NOMO-1 treated with dmso at 0.1 percent for 144 hours (cell line): ENCODE measurements around the gene IL1A.
A peak's percentile ranks its signal among the peaks of the same experiment; 100 is the strongest.

ENCODE experiments used
- DNase-seq: peaks from one replicate; lab custom pipeline; 2025; ENCODE audit not compliant: unreplicated experiment; lab: John Stamatoyannopoulos, UW

IL1A gene

DNA sequence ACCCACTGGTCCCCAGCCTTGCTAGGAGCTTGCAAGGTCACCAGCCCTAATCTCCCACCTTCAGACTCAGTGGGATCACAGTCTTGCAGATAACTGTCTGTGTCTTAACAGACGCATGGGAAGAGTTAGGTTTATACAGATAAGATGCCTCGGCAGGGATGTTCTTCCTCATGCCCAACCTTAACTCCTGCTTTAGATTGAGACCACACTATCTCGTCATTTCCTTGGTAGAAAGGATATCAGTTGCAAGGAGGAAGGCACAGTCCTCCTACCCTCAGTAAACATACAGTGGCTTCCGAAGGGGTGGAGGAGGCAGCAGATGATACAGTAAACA is 56.3 kb downstream of the IL1A start:
- no peak for DNase-seq

DNA sequence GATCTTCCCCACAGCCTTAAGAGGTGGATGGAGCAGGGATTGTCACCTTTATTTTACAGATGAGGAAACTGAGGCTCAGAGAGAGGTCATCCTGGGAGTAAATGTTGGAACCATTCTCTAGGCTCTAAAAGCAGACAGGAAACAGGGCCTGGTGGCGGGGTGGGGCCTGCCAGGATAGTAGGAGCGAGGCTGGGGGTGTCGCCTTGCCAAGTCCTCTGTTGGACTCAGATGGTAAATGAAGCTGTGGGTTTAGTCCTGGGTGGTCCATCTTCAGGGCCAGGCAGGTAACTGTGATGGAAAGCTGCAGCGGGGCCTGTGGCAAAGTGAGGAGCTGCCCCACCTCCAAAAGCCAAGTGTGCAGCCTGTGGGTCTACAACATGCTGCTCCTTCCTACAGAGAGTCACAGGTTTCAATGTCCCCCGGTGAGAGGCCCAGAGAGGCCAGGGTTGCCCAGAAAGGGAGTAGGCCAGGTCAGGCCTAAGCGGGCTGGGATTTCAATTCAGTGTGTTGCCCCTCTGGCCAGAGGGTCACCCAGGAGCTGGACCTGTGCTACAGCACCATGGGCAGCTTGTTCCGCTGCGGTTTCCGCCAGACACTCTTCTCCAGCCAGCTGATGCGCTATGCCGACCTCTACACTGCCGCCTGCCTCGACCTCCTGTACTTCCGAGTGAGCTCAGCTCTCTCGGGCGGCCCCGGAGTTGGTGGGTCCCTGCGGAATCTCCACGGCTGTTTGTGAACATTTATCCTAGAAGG is 56.8 kb downstream of the IL1A start:
- DNase-seq = no peak

DNA sequence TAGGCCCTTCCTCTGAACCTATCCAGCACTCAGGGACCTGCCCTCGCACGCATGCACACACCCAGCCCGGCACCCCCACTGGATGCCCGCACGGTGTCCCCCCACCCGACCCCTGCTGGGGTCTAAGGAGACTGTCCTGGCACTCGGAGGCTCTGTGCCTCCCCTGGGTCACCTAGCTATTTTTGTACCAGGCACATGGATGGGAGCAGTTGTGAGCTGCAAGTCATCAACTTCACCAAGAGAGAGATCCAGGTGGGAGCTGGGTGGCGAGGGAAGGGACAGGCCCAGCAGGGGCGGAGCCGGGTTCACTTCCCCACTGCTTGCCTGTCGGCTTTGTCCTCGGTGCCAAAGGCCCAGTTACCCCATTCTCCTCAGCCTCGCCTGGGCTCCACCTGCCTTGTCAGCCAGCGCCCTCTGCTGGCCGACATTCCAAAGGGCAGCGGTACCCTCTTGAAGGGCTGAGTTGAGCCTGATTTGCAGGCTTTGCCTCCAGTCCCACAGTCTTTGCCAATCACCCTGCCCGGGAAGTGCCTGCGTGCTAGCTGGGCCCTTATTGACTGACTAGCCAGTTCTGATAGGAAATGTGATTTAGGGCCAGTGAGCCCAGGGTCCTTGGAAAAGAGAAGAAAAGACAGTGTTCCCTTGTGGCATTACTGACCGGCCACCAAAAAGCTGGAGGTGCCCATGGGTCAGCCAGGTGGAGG is 57.7 kb downstream of the IL1A start:
- DNase-seq = peak; percentile 88

DNA sequence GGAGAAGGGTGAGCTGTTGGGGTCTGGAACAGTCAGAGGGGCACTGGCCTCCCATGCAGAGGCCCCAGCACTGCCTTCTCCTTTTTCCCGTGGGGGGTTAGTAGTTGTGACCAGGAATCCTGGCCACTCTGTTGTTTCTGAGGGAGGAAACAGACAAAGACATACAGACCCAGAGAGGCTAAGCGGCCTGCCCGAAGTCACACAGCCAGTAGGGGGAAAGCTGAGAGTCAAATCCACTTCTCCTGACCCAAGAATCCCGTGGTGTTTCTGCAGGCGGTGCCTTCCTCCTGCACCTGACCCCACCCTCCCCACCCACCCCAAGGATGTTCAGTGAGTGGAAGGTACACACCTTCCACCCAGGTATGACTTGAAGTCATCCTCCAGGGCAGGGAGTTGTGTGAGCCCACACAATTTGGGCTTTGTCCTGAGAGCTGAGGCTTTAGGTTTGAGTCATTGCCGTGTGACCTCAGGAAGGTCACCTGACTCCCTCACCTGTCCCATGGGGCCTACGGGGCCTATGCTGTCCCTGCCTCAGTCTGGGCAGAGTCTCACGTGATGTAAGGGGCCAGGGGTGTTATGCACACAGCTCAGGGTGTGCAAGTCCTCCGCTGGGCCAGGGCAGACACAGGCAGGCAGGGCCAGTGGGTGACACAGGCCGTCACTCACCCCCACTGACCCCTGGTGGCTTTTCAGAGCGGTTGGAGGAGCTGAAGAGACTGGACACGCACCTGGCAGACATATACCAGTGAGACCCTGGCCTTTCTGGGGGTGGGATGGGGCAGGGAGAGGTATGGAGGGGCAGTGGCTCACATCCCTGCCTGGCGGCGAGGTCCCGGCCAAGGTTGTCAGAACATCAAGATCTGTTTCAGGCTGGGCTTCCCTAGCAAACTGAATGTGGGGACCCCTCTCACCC is 58.5 kb downstream of the IL1A start:
- DNase-seq = no peak

DNA sequence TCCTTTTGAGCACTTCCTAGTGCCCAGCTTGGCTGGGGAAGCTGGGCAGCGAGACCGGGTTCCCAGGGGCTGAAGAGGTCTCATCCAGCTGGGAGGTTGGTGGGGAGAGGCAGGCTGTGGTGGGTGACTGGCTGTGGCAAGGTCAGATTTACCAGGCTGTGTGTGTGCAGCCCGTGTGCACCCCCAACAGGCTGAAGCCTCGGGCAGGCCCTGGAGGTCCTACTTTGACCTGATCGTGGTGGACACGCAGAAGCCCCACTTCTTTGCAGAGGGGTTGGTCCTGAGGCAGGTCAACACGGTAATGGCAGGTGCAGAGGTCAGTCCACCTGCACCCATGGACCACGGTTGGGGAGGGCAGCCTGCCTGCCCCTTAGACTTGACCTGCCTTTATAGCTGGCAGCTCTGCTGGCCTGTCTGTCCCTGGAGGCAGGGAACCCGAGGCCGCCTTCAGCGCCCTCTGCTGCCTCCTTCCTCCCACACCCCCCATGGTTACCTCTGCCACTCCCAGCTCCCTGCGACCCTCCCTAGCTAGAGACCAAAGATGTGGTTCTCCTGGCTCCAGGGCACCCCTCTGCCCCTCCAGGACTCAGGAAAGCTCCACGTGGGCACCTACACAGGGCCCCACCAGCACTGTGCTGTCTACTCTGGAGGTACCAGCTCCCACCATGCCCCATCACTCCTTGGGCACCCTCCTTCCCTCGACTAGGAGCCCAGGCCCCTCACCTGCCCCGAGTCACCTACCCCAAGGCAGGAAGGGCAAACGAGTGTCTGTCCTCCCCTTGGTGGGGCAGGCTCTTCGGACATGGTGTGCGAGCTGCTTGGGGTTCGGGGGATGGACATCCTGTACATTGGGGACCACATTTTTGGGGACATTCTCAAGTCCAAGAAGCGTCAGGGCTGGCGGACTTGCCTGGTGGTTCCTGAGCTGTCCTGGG is 59.4 kb downstream of the IL1A start:
- peak; percentile 13 for DNase-seq

DNA sequence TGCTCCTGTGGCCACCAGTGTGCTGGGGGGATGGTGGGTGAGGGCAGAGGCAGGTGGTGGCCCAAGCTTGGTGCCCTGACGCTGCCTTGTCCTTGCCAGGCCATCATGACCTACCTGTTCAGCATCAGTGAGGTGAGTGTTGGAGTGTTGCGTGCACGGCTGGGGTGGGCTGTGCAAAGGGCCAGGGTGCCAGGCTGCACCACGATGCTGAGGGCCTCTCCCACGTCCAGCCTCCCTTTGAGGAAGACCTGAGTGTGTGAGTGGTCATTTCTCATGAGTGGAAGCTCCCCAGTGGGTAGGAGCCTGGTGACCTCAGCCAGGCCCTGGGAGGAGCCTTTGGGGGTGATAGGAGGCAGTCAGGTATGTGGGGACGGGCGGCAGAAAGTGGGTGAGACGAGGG is 60.3 kb downstream of the IL1A start:
- no peak for DNase-seq
